Suprapubic skin (tissue), 3 donors: ENCODE results near the gene YIPF4.

ENCODE experiments used
- CTCF ChIP-seq, 2 donors: fragments of 200-600 bp in 1 of 2; fragments of 450-650 bp in 1 of 2; sonication (generic) in 1 of 2; IDR thresholded peaks; one replicate each; pipeline ENCODE4 v1.5.1; 2016 to 2019; ENCODE audit warnings: antibody characterized with exemption in 2 of 2, mild to moderate bottlenecking in 1 of 2, moderate library complexity in 1 of 2
- EP300 ChIP-seq: sonication (generic); formaldehyde crosslinking; IDR thresholded peaks from one replicate; pipeline ENCODE4 v1.6.1; 2017; ENCODE audit warnings: antibody characterized with exemption
- POLR2A ChIP-seq, 2 donors: fragments of 450-650 bp; IDR thresholded peaks; one replicate each; pipeline ENCODE4 v1.6.1; 2017; ENCODE audit warnings: antibody characterized with exemption in 2 of 2, mild to moderate bottlenecking in 2 of 2, moderate library complexity in 2 of 2

- TF ChIP-seq CTCF (IDR thresholded peaks at IDR 0.05) (no peak), EP300 (no peak), POLR2A (IDR thresholded peaks at IDR 0.05) (no peak)
These were observed 48.1 kb upstream of the YIPF4 start for GRCh38 chr2:32229635-32230034.
